Natural killer cell (primary cell): ENCODE data around the gene FEM1C. TPM values are rescaled to one million over a fixed set of nuclear protein-coding genes. Genes with fewer than 3 reads are reported as not detected.

ENCODE experiments used
- ATAC-seq, 3 donors: fragments of 150-1000 bp in 2 of 3; fragments of 200-7000 bp in 1 of 3; cut with Tn5 transposase; 1 replicate in 1 of 3; 2 replicates in 2 of 3; pipeline ENCODE4 v1.10.0; 2021; ENCODE audit warnings: mild to moderate bottlenecking in 2 of 3, moderate library complexity in 2 of 3
- DNase-seq, 2 donors: peaks; one replicate each; pipeline versions ENCODE4 v3.0.0 to v3.0.0-alpha.2; 2013 to 2021; ENCODE audit warnings: mixed read lengths in 1 of 2
- H3K27ac ChIP-seq: one replicate; pipeline ENCODE4 v1.5.1; 2013; ENCODE audit warnings: mild to moderate bottlenecking, low read length
- H3K27me3 ChIP-seq: one replicate; pipeline ENCODE4 v1.6.1; 2013; ENCODE audit warnings: low read length; ENCODE audit not compliant: control insufficient read depth, insufficient read depth
- H3K36me3 ChIP-seq: one replicate; pipeline ENCODE4 v1.6.1; 2013; ENCODE audit warnings: low read length; ENCODE audit not compliant: control insufficient read depth, insufficient read depth
- H3K4me1 ChIP-seq: one replicate; pipeline ENCODE4 v1.6.1; 2013; ENCODE audit warnings: low read length; ENCODE audit not compliant: control insufficient read depth, insufficient read depth
- H3K4me3 ChIP-seq: one replicate; pipeline ENCODE4 v1.5.1; 2013; ENCODE audit warnings: low read length
- H3K9me3 ChIP-seq: one replicate; pipeline ENCODE4 v1.6.1; 2013; ENCODE audit warnings: low read length; ENCODE audit not compliant: control insufficient read depth, insufficient read depth
- H3K27ac Mint-ChIP-seq, 2 donors: one replicate each; pipeline ENCODE4 v1.8.0; 2022; ENCODE audit warnings: mild to moderate bottlenecking in 2 of 2, mixed read lengths in 2 of 2, moderate library complexity in 1 of 2
- H3K27me3 Mint-ChIP-seq, 2 donors: one replicate each; pipeline ENCODE4 v1.8.0; 2022; ENCODE audit warnings: low read depth in 2 of 2, mixed read lengths in 2 of 2
- H3K36me3 Mint-ChIP-seq: one replicate; pipeline ENCODE4 v1.8.0; 2022; ENCODE audit warnings: mixed read lengths
- H3K4me1 Mint-ChIP-seq, 2 donors: one replicate each; pipeline ENCODE4 v1.8.0; 2022; ENCODE audit warnings: mixed read lengths in 2 of 2
- H3K4me3 Mint-ChIP-seq: one replicate; pipeline ENCODE4 v1.8.0; 2022; ENCODE audit warnings: mild to moderate bottlenecking, moderate library complexity, mixed read lengths
- H3K9me3 Mint-ChIP-seq, 2 donors: one replicate each; pipeline ENCODE4 v1.8.0; 2022; ENCODE audit warnings: mixed read lengths in 2 of 2
- CTCF ChIP-seq: fragments of 200-600 bp; IDR thresholded peaks from one replicate; pipeline ENCODE4 v1.8.0; 2022; ENCODE audit warnings: antibody characterized with exemption
- WGBS: methylation state at CpG from one replicate; pipeline ENCODE4 v1.1.7; 2013; ENCODE audit warnings: missing lambda C conversion rate; ENCODE audit not compliant: insufficient coverage; 5-methylcytosine and 5-hydroxymethylcytosine counted together
- intact Hi-C: fragments of 100-400 bp; cut with micrococcal nuclease; formaldehyde crosslinking; loops from one replicate; pipeline ENCODE4 v1.14.2; 2022
- total RNA-seq, 4 donors: library from RNA; stranded (reverse); fragments of 120-200 nt in 1 of 4; gene quantifications; one replicate each; pipeline versions ENCODE4 v1.2.3 to v1.2.4, GENCODE V29; 2013 to 2022

The FEM1C gene
- total RNA-seq, 3 donors from 2014 or later (not counting 1 experiment from before 2014, with no cell fraction given): 33.8 to 48.6 (median 36.2) TPM

GRCh38 chr5:115522832-115523403 is 21.7 kb downstream of the FEM1C start:
- Mint-ChIP-seq H3K4me3 (no peak overlapping the region), H3K4me1 (peaks cover 11 to 19% of the 10 kb centered on the region in 2 donors), H3K27me3 (no peaks in the 10 kb centered on the region), H3K27ac (peak overlapping the region in 1 of 2 donors; percentile 15), H3K36me3 (no peaks in the 10 kb centered on the region), H3K9me3 (no peaks in the 10 kb centered on the region)
- ATAC-seq (no peak), DNase-seq (no peak)
- no peaks in the 10 kb centered on the region for H3K4me1 ChIP-seq
- peaks cover 32% of the 10 kb centered on the region for H3K36me3 ChIP-seq
- H3K27ac ChIP-seq: no peak overlapping the region
- TF ChIP-seq CTCF: no peak
- no peak overlapping the region for H3K4me3 ChIP-seq
- no peaks in the 10 kb centered on the region for H3K27me3 ChIP-seq
- H3K9me3 ChIP-seq: no peaks in the 10 kb centered on the region
- intact Hi-C loops: no loop called here

GRCh38 chr5:115520191-115520590 is 24.4 kb downstream of the FEM1C start:
- Mint-ChIP-seq H3K27ac (no peak overlapping the region), H3K36me3 (no peaks in the 10 kb centered on the region), H3K27me3 (no peaks in the 10 kb centered on the region), H3K4me1 (peaks cover 6 to 8% of the 10 kb centered on the region in 2 donors), H3K4me3 (no peak overlapping the region), H3K9me3 (no peaks in the 10 kb centered on the region)
- Histone ChIP-seq H3K9me3 (no peaks in the 10 kb centered on the region), H3K4me3 (no peak overlapping the region), H3K36me3 (peaks cover 27% of the 10 kb centered on the region), H3K4me1 (no peaks in the 10 kb centered on the region), H3K27ac (no peak overlapping the region), H3K27me3 (no peaks in the 10 kb centered on the region)
- DNase-seq: no peak
- intact Hi-C loops: no loop called here
- no peak for TF ChIP-seq CTCF
- WGBS: 90% methylated on average over 1 of the region's 2 CpGs
- ATAC-seq: no peak

- H3K27ac ChIP-seq: no peak overlapping the region
- H3K27me3 ChIP-seq: no peaks in the 10 kb centered on the region
- Mint-ChIP-seq H3K27ac (no peak overlapping the region), H3K36me3 (no peaks in the 10 kb centered on the region), H3K27me3 (no peaks in the 10 kb centered on the region), H3K4me3 (no peak overlapping the region), H3K4me1 (no peaks in the 10 kb centered on the region), H3K9me3 (no peaks in the 10 kb centered on the region)
- H3K4me1 ChIP-seq: no peaks in the 10 kb centered on the region
- no peaks in the 10 kb centered on the region for H3K36me3 ChIP-seq
- no peak for ATAC-seq
- H3K4me3 ChIP-seq: no peak overlapping the region
- intact Hi-C loops: no loop called here
- no peaks in the 10 kb centered on the region for H3K9me3 ChIP-seq
- TF ChIP-seq CTCF: no peak
- no peak for DNase-seq
- WGBS: no CpG with 5 or more reads among the region's 1 CpG
Measured at GRCh38 chr5:115516372-115516771, 28.2 kb downstream of the FEM1C start.

- Mint-ChIP-seq H3K27me3 (no peaks in the 10 kb centered on the region), H3K9me3 (no peaks in the 10 kb centered on the region), H3K27ac (no peak overlapping the region), H3K4me1 (no peaks in the 10 kb centered on the region), H3K4me3 (no peak overlapping the region), H3K36me3 (no peaks in the 10 kb centered on the region)
- no peaks in the 10 kb centered on the region for H3K36me3 ChIP-seq
- 92% methylated on average over 5 of the region's 5 CpGs for WGBS
- H3K27me3 ChIP-seq: no peaks in the 10 kb centered on the region
- no peak for DNase-seq
- no peaks in the 10 kb centered on the region for H3K9me3 ChIP-seq
- intact Hi-C loops: no loop called here
- ATAC-seq: no peak
- no peak for TF ChIP-seq CTCF
- H3K4me1 ChIP-seq: no peaks in the 10 kb centered on the region
- no peak overlapping the region for H3K27ac ChIP-seq
- no peak overlapping the region for H3K4me3 ChIP-seq
Measured at GRCh38 chr5:115514220-115514619, 30.4 kb downstream of the FEM1C start.
